MM.1S (cell line): Measurements from ENCODE around the gene PSMD3.

Experiments
- DNase-seq: peaks from one replicate; pipeline ENCODE4 v3.0.0-alpha.2; 2015
- H2AFZ ChIP-seq: fragments of 300-600 bp; sonication (generic); 2 replicates; pipeline ENCODE4 v1.6.0; 2016; ENCODE audit warnings: antibody characterized with exemption, low read length
- H3F3A ChIP-seq: fragments of 300-600 bp; sonication (generic); 2 replicates; pipeline ENCODE4 v1.6.1; 2016; ENCODE audit warnings: mild to moderate bottlenecking, antibody characterized with exemption, low read length, moderate library complexity, mixed read lengths; ENCODE audit not compliant: insufficient read depth
- H3K27ac ChIP-seq: fragments of 300-600 bp; sonication (generic); 2 replicates; pipeline ENCODE4 v1.5.1; 2016; ENCODE audit warnings: mild to moderate bottlenecking, low read length
- H3K27me3 ChIP-seq: fragments of 300-600 bp; sonication (generic); replicated peaks from 2 replicates; pipeline ENCODE4 v1.6.0; 2016; ENCODE audit warnings: low read length; ENCODE audit not compliant: insufficient read depth
- H3K36me3 ChIP-seq: fragments of 300-600 bp; sonication (generic); replicated peaks from 2 replicates; pipeline ENCODE4 v1.6.1; 2016; ENCODE audit warnings: mild to moderate bottlenecking, low read length, mixed read lengths; ENCODE audit not compliant: insufficient read depth
- H3K4me1 ChIP-seq: fragments of 300-600 bp; sonication (generic); 2 replicates; pipeline ENCODE4 v1.6.1; 2016; ENCODE audit warnings: low read length, mixed read lengths
- H3K4me2 ChIP-seq: fragments of 300-600 bp; sonication (generic); 2 replicates; pipeline ENCODE4 v1.6.0; 2016; ENCODE audit warnings: low read depth, low read length
- H3K4me3 ChIP-seq: fragments of 300-600 bp; sonication (generic); 2 replicates; pipeline ENCODE4 v1.5.1; 2016; ENCODE audit warnings: low read length, mixed read lengths
- H3K79me2 ChIP-seq: fragments of 300-600 bp; sonication (generic); 2 replicates; pipeline ENCODE4 v1.6.1; 2016; ENCODE audit warnings: mixed run types, low read length, mixed read lengths
- H3K9ac ChIP-seq: fragments of 300-600 bp; sonication (generic); 2 replicates; pipeline ENCODE4 v1.6.1; 2016; ENCODE audit warnings: low read length, mixed read lengths
- H3K9me2 ChIP-seq: fragments of 300-600 bp; sonication (generic); replicated peaks from 2 replicates; pipeline ENCODE4 v1.6.1; 2016; ENCODE audit warnings: mild to moderate bottlenecking, low read length, mixed read lengths; ENCODE audit not compliant: insufficient read depth
- H3K9me3 ChIP-seq: fragments of 300-600 bp; sonication (generic); replicated peaks from 2 replicates; pipeline ENCODE4 v1.6.1; 2016; ENCODE audit warnings: mild to moderate bottlenecking, low read length, mixed read lengths; ENCODE audit not compliant: insufficient read depth
- H4K20me1 ChIP-seq: fragments of 300-600 bp; sonication (generic); 2 replicates; pipeline ENCODE4 v1.6.1; 2016; ENCODE audit warnings: mild to moderate bottlenecking, low read length, moderate library complexity, mixed read lengths; ENCODE audit not compliant: insufficient read depth
- CTCF ChIP-seq: fragments of 300-600 bp; sonication (generic); IDR thresholded peaks from 2 replicates; pipeline ENCODE4 v1.5.1; 2016; ENCODE audit warnings: antibody characterized with exemption, low read length, mixed read lengths
- EZH2 ChIP-seq: fragments of 300-600 bp; sonication (generic); optimal IDR thresholded peaks from 2 replicates; pipeline ENCODE3; 2017; ENCODE audit warnings: low read depth, mild to moderate bottlenecking, antibody characterized with exemption, low read length, mixed read lengths
- EZH2phosphoT487 ChIP-seq: fragments of 300-600 bp; sonication (generic); IDR thresholded peaks from 2 replicates; pipeline ENCODE4 v1.6.1; 2018; ENCODE audit warnings: antibody characterized with exemption, low read length

PSMD3 gene

GRCh38 chr17:39966771-39967170 is 13.8 kb upstream of the PSMD3 start:
- no peak for TF ChIP-seq EZH2
- no peak for TF ChIP-seq CTCF
- TF ChIP-seq EZH2phosphoT487 = no peak

GRCh38 chr17:39968761-39969160 is 11.8 kb upstream of the PSMD3 start:
- H3K9me2 ChIP-seq = no peaks in the 10 kb centered on the region
- H3K36me3 ChIP-seq = no peaks in the 10 kb centered on the region
- H3K4me3 ChIP-seq = no peak overlapping the region
- H3K4me1 ChIP-seq = no peaks in the 10 kb centered on the region
- no peaks in the 10 kb centered on the region for H3F3A ChIP-seq
- DNase-seq = no peak
- H3K79me2 ChIP-seq = no peaks in the 10 kb centered on the region
- H3K27ac ChIP-seq = no peak overlapping the region
- no peak for TF ChIP-seq CTCF
- TF ChIP-seq EZH2phosphoT487 = no peak
- no peak for TF ChIP-seq EZH2
- peaks cover 35% of the 10 kb centered on the region for H3K27me3 ChIP-seq
- H3K9ac ChIP-seq = no peak overlapping the region
- no peak overlapping the region for H2AFZ ChIP-seq
- no peaks in the 10 kb centered on the region for H3K9me3 ChIP-seq
- H4K20me1 ChIP-seq = no peaks in the 10 kb centered on the region
- H3K4me2 ChIP-seq = no peak overlapping the region

More at GRCh38 chr17:39966771-39967170, 13.8 kb upstream of the PSMD3 start:
- Histone ChIP-seq H3K4me2 (no peak overlapping the region), H3K9ac (no peak overlapping the region), H3K4me1 (no peaks in the 10 kb centered on the region), H3K4me3 (no peak overlapping the region), H3K27me3 (peaks cover 35% of the 10 kb centered on the region), H3K9me2 (no peaks in the 10 kb centered on the region), H2AFZ (no peak overlapping the region), H3K79me2 (no peaks in the 10 kb centered on the region), H3K9me3 (no peaks in the 10 kb centered on the region), H4K20me1 (no peaks in the 10 kb centered on the region), H3K36me3 (no peaks in the 10 kb centered on the region), H3F3A (no peaks in the 10 kb centered on the region), H3K27ac (no peak overlapping the region)
- no peak for DNase-seq

- TF ChIP-seq EZH2phosphoT487 (no peak), CTCF (no peak), EZH2 (no peak)
- no peaks in the 10 kb centered on the region for H3K4me1 ChIP-seq
- no peak overlapping the region for H3K4me2 ChIP-seq
- no peak for DNase-seq
- H3K9ac ChIP-seq = no peak overlapping the region
- no peaks in the 10 kb centered on the region for H3K36me3 ChIP-seq
- peaks cover 35% of the 10 kb centered on the region for H3K27me3 ChIP-seq
- no peaks in the 10 kb centered on the region for H3K9me2 ChIP-seq
- no peaks in the 10 kb centered on the region for H3K9me3 ChIP-seq
- H3F3A ChIP-seq = no peaks in the 10 kb centered on the region
- H4K20me1 ChIP-seq = no peaks in the 10 kb centered on the region
- no peaks in the 10 kb centered on the region for H3K79me2 ChIP-seq
- no peak overlapping the region for H2AFZ ChIP-seq
- no peak overlapping the region for H3K27ac ChIP-seq
- H3K4me3 ChIP-seq = no peak overlapping the region
Observed at GRCh38 chr17:39969375-39969774, 11.2 kb upstream of the PSMD3 start.
